Kasumi-1 (cell line): ENCODE measurements around the gene MGST2.
A peak's percentile ranks its signal among the peaks of the same experiment; 100 is the strongest.

Experiments
- DNase-seq, 2 experiments: peaks; one replicate each; lab custom pipeline; 2025; lab: John Stamatoyannopoulos, UW

Gene MGST2

GRCh38 chr4:139643042-139643895 is 22.4 kb upstream of the MGST2 start:
- DNase-seq, result no peak

DNA sequence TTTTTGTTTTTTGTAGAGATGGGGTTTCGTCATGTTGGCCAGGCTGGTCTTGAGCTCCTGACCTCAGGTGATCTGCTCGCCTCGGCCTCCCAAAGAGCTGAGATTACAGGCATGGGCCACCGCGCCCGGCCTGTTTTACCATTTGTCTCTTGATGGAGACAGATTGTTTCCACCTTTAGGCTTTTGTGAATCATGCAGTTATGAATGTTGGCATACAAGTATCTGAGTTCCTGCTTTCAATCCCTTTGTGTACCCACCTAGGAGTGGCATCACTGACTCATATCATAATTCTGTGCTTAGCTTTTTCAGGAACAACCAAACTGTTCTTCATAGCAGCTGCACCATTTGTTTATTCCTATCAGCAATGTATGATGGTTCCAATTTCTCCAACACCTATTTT is 20.2 kb upstream of the MGST2 start:
- DNase-seq, result no peak

- no peak for DNase-seq
Observed at GRCh38 chr4:139647184-139647583, 18.4 kb upstream of the MGST2 start.

DNA sequence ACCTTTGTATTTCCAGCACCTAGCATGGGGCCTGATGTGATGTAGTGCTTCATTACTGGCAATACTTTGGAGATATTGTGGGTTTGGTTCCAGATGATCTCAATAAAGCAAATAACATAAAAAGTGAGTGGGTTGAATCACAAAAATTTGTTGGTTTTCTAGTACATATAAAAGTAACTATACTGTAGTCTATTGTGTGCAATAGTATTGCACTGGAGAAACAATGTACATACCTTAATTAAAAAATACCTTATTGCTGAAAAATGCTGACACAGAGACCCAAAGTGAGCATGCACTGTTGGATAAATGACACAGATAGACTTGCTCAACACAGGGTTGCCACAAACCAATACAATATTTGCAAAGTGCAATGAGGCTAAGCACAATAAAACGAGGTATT is 17.7 kb upstream of the MGST2 start:
- DNase-seq, result no peak

GRCh38 chr4:139651282-139652194 is 14.1 kb upstream of the MGST2 start:
- peak; percentile 83 to 87 for DNase-seq

DNA sequence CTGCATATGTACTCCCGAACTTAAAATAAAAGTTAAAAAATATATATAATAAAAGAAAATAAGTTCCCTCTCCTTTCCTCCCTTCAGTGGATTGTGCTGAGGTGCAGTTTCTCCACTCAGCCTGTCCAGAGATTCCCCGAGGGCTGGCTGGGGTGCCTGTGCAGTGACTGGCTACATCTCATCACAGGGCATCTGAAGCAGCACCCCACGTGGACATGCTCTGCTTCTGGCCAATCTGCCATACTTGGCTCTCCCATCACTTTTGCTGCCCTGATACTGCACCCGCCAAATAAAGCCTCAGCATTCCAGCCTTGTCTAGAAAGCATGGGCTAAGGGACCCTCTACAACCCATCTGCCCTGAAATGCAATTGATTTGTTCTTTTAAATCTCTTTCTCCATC is 11.1 kb upstream of the MGST2 start:
- no peak for DNase-seq

GRCh38 chr4:139655116-139655515 is 10.5 kb upstream of the MGST2 start:
- peak; percentile 40 to 70 for DNase-seq

GRCh38 chr4:139656614-139657486 is 8.8 kb upstream of the MGST2 start:
- peak; percentile 87 to 92 for DNase-seq

DNA sequence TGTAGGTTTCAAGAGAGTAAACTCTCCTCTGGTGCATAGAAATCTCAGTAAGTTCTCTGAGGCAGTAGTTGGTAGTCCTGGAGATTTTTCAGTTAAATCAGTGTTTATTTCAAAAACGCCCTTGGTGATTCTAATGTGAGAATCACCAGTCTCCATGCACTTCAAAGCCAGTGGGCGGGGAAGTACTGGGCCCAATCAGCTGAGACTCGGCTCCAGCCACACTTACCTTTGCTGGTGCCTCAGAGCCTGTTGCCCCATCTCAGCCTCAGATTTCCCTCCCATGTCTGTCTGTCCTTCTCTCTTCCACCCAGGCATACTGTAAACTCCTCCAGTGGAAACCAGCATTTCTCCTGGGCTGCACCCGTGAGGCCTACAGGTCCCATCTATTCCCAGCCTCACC is 7.4 kb upstream of the MGST2 start:
- DNase-seq, result no peak

DNA sequence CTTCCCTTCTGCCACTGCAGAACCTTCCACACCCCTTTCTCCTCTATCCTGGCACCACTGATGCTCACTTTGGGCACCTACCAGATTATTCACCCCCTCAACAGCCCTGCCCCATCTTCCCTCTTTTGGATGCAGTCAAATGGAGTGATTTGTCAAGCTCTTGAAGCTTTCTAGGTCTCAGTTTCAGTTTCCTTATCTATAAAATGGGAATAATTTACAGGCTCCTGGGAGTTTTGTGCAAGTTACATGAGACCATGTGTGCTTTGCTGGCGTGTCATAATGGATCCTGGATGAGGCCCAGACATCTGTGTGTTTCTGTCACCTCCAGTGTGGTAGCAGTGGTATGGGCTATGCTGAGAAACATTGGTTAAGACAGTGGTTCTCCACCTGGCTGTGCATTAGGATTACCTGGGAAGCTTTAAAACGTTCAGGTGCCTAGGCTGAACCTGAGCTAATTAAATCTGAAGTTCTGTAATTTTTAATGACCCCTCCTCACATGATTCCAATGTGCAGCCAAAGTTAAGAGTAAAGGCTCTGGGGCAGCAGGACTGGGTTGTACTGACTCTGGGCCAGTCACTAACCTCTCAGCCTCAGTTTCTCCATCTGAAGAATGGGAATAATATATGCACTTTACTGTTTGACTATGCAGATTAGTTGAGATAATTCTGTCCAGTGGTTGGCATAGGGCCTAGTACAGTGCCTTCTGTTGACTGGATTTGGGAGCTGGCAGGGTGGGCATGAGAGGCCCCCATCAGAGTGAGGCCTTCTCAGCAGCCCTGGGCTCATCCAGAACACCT is 6.8 kb upstream of the MGST2 start:
- DNase-seq, result no peak

- no peak for DNase-seq
Observed at GRCh38 chr4:139659735-139660424, 5.7 kb upstream of the MGST2 start.

DNA sequence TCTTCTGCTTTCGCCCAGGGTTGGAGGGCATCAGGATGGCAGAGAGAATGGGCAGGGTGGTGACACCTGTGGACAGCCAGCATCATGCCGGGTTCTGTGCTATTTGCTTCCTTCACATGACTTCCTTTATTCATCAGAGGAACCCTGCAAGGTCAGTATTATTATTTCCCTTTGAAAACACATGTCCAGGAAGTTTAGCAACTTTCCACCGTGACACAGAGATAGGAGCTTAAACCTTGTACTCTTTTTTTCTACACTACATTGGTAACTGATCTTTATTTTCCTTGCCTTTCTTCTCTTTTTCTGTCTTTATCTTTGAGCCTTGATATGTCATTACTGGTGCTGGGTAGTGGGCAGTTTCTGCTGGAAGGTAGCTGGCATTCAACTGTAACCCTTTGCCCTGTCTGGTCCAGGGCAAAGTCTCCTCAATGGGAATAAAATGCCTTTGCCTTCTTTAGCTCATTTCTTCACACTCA is 5.0 kb upstream of the MGST2 start:
- peak in 1 of 2 experiments; percentile 11 for DNase-seq

DNA sequence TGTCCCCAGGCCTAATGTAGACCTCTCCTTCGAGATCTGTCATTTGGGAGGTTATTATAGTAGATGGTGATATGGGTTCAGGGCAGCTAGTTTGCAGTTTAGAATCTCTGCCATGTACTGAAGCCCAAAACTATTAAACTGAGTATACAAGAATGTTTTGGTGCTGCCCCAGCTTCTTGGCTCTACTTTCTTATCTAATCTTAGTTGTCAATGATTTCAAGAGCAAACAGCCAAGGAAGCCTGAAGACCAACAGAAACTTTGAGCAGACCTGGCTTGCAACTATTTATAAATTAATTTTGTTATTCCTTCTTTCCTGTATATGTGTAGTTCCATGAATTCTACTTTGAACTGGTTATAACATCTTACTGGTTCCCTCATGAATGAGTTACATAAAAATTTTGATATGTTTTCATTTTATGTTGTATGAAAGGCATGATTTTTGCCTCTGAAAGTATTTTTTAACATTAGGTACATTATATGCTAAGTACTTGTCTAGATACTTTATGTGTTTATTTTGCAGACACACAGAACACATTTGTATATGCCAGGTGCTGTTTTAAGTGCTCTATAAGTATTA is 2.0 kb upstream of the MGST2 start:
- DNase-seq, result no peak

DNA sequence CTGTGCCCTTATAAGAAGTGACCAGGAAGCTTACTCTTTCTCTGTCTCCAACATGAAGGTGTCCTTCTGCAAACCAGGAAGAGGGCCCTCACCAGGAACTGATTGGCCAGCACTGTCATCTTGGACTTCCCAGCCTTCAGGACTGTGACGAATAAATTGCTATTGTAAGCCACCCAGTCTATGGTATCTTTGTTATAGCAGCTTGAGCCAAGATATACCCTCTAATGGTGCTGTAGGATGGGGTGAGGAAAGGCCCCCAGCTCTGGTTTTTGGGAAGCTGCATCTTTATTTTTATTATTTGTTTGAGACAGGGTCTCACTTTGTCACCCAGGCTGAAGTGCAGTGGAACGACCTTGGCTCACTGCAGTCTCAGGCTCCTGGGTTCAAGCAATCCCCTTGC is 1.2 kb upstream of the MGST2 start:
- DNase-seq, result no peak

DNA sequence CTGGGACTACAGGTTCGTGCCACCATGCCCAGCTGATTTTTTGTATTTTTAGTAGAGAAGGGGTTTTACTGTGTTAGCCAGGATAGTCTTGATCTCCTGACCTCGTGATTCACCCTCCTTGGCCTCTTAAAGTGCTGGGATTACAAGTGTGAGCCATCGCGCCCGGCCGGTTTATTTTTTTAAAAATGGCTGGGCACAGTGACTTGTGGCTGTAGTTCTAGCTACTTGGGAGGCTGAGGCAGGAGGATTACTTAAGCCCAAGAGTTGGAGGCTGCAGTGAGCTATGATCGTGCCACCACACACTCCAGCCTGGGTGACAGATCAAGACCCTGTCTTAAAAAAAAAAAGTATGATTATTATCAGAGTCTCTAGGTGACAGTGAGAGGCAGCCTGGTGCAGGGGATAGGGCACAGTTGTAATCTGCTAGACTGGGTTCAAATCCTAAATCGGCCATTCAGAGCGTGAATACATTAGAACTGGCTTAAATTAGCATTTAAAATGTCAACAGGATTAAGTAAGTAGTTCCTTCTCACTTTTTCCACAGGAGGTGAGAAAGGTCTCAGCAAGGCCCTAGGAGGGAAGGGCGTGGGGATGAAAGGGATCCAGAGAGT is 435 bp upstream of the MGST2 start:
- DNase-seq, result no peak

- peak; percentile 75 to 78 for DNase-seq
Observed at GRCh38 chr4:139666735-139667281, 1.2 kb downstream of the MGST2 start.

DNA sequence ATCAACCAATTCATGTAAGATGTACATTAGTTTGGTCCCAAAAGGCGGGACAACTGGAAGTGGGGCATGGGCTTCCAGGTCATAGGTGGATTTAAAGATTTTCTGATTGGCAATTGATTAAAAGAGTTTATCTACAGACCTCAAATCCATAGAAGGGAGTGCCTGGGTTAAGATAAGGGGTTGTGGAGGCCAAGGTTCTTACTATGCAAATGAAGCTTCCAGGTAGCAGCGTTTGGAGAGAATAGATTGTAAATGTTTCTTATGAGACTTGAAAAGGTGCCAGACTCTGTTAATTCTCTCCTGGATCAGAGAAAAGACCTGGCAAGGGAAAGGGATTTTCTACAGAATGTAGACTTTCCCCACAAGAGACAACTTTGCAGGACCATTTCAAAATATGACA is 2.4 kb downstream of the MGST2 start:
- no peak for DNase-seq

GRCh38 chr4:139668658-139669201 is 3.1 kb downstream of the MGST2 start:
- no peak for DNase-seq

- DNase-seq, result no peak
Observed at GRCh38 chr4:139669335-139669734, 3.7 kb downstream of the MGST2 start.
